Bronchial epithelial cell (primary cell): ENCODE results near the gene TRAPPC3L. TPM values are rescaled to one million over a fixed set of nuclear protein-coding genes. Genes with fewer than 3 reads are reported as not detected.

Experiments used
- DNase-seq: peaks from one replicate; pipeline ENCODE4 v3.0.0-alpha.2; 2010; ENCODE audit warnings: low read depth
- FAIRE-seq: peaks from 2 replicates; lab custom pipeline; 2011; peaks lifted over from hg19 to GRCh38; lab: Jason Lieb, UNC
- H3K27me3 ChIP-seq: 2 replicates; pipeline ENCODE4 v1.5.1; 2011; ENCODE audit warnings: low read length; ENCODE audit not compliant: control insufficient read depth, insufficient read depth
- H3K36me3 ChIP-seq: 2 replicates; pipeline ENCODE4 v1.5.1; 2011; ENCODE audit warnings: low read length; ENCODE audit not compliant: control insufficient read depth, insufficient read depth
- H3K4me3 ChIP-seq: 2 replicates; pipeline ENCODE4 v1.5.1; 2011; ENCODE audit warnings: mild to moderate bottlenecking, low read depth, low read length, control low read depth
- total RNA-seq: library from RNA; depleted of rRNA; stranded (reverse); fragments of >200 nt; gene quantifications from 2 replicates; pipeline ENCODE4 v1.2.1, GENCODE V29; 2014
- TF ChIP-seq, protein P1 (sequence below): IDR thresholded peaks from 2 replicates; pipeline ENCODE4 v1.5.1; 2011; ENCODE audit warnings: mild to moderate bottlenecking, moderate library complexity, low read length, control low read depth, inconsistent platforms; ENCODE audit not compliant: insufficient read depth, severe bottlenecking

The TRAPPC3L gene
- total RNA-seq, 1 donor from 2014 or later = not detected

DNA sequence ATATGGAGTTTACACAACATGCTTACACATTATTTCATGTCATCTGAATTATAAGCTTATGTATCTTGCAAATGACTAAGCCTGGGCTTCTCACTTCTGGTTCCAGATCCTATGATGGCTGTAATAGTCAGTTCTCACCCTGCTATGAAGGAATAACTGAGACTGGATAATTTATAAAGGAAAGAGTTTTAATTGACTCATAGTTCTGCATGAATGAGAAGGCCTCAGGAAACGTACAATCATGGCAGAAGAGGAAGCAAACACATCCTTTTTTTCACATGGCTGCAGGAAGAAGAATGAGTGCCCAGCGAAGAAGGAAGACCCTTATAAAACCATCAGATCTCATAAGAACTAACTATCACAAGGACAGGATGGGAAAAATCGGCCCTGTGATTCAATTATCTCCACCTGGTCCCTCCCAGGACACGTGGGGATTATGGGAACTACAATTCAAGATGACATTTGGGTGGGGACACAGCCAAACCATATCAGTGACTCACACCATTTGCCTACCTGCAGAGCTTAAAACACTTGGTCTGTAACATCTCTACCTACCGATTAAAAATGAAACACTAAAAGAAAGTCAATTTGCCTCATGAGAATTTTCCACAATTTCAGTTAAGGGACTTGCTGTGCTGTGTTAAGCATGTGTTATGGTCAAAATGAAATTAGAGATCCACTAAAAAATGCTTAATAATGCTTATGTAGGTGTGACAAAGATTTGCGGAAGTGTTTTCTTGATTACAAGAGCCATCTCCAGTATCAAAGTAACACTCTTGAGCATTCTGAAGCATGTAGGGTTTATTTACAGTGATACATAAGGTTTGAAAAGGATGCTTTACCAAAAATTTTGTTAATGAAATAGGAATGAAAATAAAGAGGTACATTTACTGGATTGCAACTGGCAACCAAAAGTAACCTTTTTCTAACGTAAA lies 23.6 kb upstream of the TRAPPC3L start:
- TF ChIP-seq, protein P1, sequence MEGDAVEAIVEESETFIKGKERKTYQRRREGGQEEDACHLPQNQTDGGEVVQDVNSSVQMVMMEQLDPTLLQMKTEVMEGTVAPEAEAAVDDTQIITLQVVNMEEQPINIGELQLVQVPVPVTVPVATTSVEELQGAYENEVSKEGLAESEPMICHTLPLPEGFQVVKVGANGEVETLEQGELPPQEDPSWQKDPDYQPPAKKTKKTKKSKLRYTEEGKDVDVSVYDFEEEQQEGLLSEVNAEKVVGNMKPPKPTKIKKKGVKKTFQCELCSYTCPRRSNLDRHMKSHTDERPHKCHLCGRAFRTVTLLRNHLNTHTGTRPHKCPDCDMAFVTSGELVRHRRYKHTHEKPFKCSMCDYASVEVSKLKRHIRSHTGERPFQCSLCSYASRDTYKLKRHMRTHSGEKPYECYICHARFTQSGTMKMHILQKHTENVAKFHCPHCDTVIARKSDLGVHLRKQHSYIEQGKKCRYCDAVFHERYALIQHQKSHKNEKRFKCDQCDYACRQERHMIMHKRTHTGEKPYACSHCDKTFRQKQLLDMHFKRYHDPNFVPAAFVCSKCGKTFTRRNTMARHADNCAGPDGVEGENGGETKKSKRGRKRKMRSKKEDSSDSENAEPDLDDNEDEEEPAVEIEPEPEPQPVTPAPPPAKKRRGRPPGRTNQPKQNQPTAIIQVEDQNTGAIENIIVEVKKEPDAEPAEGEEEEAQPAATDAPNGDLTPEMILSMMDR = no peak
- Histone ChIP-seq H3K4me3 (no peak overlapping the region), H3K27me3 (no peaks in the 10 kb centered on the region), H3K36me3 (no peaks in the 10 kb centered on the region)
- no peak for FAIRE-seq
- DNase-seq = peak; percentile 20

DNA sequence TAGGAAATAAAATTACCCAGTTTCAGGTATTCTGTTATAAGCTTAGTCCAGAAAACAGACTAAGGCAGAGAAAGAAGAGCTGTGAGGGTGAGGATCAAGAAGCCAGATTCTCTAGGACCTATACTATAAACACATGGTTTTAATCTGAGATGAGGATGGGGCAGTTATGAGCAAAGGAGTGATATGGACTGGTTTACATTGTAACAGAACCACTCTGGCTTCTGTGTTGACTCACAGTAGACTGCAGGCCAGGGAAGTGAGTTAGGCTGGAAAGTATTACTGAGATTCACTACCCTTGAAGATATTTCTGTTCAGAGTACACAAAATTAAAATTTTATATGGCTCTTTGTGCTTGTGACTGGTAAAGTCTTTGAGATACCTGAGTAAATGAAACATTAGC lies 22.6 kb upstream of the TRAPPC3L start:
- no peak for FAIRE-seq
- no peaks in the 10 kb centered on the region for H3K36me3 ChIP-seq
- H3K4me3 ChIP-seq = no peak overlapping the region
- H3K27me3 ChIP-seq = no peaks in the 10 kb centered on the region
- no peak for DNase-seq
- TF ChIP-seq, protein P1 = no peak

DNA sequence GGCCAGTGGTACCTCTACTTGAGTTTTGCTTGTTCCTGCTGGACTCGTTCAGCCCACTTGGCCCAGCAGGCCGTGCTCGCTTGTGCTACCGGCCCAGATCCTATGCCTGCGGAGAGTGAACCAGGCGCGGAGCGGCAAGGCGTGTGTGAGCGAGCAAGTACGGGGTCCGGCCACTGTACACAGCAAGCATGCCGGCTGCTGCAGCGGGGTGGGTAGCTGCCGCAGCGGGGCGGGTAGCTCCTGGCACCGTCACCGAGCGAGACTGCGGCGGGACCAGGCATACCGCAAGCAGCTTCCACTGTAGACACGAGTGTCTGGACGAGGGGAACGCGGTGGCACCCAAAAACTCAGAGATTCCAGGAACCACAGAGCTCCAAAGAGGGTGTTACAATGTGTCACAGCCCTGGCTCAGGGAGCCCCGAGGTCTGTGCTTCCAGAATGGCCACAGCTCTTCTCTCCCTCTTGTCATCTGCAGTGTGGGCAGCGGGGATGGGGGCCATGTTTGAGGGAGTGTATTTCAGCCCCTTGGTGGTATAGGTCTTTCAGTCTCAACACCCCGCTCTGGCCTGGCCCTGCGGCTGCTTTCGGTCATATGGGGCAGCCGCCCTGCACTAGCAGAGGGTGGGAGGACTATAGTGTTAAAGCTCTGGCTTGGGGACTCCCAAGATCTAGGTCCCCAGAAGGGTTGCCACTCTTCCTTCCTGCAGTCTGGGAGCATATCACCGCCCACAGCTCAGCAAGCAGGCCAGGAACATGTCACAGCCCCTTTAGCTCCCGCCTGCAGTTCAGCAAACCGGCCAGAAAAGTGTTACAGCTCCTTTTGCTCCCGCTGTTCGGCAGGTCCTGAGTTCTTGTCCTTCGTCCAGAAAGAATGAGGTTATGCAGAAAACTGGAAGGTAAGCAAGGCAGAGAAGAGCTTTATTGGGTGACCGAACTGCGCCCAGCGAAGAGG lies 19.7 kb upstream of the TRAPPC3L start:
- FAIRE-seq = no peak
- Histone ChIP-seq H3K27me3 (no peaks in the 10 kb centered on the region), H3K4me3 (peak overlapping the region; percentile 15), H3K36me3 (no peaks in the 10 kb centered on the region)
- TF ChIP-seq, protein P1 = no peak
- no peak for DNase-seq

DNA sequence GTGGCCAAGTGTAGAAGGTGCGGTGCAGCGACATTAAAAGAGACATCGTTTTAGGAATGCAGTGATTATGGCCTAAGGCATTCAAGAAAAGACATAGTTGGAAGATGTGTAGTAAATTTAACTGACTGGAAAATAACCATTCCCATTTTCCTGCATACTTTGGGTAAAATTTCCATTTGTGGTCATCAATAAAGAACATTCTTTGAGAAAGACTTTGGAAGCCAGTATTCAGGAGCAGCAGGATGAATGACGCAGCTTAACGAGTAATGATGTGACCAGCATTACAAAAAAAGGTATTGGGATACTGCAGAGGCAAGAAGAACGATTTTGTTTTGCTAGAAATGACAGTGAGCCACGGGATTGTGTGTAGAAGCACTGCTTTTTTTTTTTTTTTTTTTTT lies 18.8 kb upstream of the TRAPPC3L start:
- no peak for FAIRE-seq
- TF ChIP-seq, protein P1 = no peak
- H3K4me3 ChIP-seq = no peak overlapping the region
- DNase-seq = no peak
- H3K27me3 ChIP-seq = no peaks in the 10 kb centered on the region
- no peaks in the 10 kb centered on the region for H3K36me3 ChIP-seq

DNA sequence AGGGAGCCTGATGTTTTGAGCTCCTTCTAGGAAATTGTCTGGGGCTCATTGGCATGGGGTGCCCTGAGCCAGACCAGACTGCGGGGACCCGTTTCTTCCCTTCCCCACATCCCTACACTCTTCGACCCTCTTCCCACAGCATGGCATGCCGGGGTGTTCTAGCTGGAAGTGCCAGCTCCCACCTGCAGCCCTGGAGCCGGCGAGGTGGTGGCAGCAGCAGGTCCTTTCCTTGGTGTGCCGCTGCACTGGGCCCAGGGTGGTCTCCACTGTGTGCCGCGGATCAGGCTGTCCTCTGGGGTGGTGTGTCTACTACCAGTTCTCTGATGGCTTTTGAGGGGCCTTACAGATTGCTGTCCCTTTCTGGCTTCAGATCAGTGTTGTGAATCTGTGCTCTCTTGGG lies 18.3 kb upstream of the TRAPPC3L start:
- TF ChIP-seq, protein P1 = no peak
- no peak for DNase-seq
- H3K36me3 ChIP-seq = no peaks in the 10 kb centered on the region
- H3K4me3 ChIP-seq = no peak overlapping the region
- no peaks in the 10 kb centered on the region for H3K27me3 ChIP-seq
- FAIRE-seq = no peak
